AG09319 (cell line): ENCODE results near the gene COL10A1.

Source experiments
- DNase-seq: peaks from one replicate; pipeline ENCODE4 v3.0.0-alpha.2; 2010; ENCODE audit warnings: low read depth; ENCODE audit errors: extremely low read depth
- CTCF ChIP-seq: IDR thresholded peaks from 2 replicates; pipeline ENCODE4 v1.5.1; 2011; ENCODE audit warnings: low read depth, mild to moderate bottlenecking, inconsistent platforms, low read length, moderate library complexity

Gene COL10A1

GRCh38 chr6:116145803-116146675 lies 20.1 kb upstream of the COL10A1 start:
- DNase-seq: no peak
- no peak for TF ChIP-seq CTCF

GRCh38 chr6:116144605-116145004 lies 18.7 kb upstream of the COL10A1 start:
- DNase-seq: no peak
- TF ChIP-seq CTCF: no peak

GRCh38 chr6:116139917-116140316 lies 14.0 kb upstream of the COL10A1 start:
- no peak for DNase-seq
- TF ChIP-seq CTCF: no peak

- TF ChIP-seq CTCF: no peak
- no peak for DNase-seq
Observed at GRCh38 chr6:116136933-116137340, 11.0 kb upstream of the COL10A1 start.

- TF ChIP-seq CTCF: no peak
- DNase-seq: no peak
Observed at GRCh38 chr6:116136373-116136772, 10.4 kb upstream of the COL10A1 start.

- no peak for DNase-seq
- no peak for TF ChIP-seq CTCF
Observed at GRCh38 chr6:116133453-116133852, 7.5 kb upstream of the COL10A1 start.

GRCh38 chr6:116127771-116128493 lies 2.0 kb upstream of the COL10A1 start:
- TF ChIP-seq CTCF: no peak
- DNase-seq: no peak
